NCI-H1417 (cell line): Measurements from ENCODE around the gene SDHAF2.
A peak's percentile ranks its signal among the peaks of the same experiment; 100 is the strongest.
"Not testable (repeated sequence)": the region's sequence is repeated elsewhere in the genome, so short reads cannot be mapped to it uniquely, and the experiment has no call there.

Source experiments
- DNase-seq, 3 experiments: peaks; one replicate each; lab custom pipeline; 2025; lab: John Stamatoyannopoulos, UW

Gene SDHAF2

GRCh38 chr11:61429691-61430582 is at the start of gene SDHAF2, which contains the start of gene CPSF7:
TSS of gene SDHAF2 (plus strand) at chr11:61430124. CDS start at chr11:61430147, 23 bp downstream.
TSS of gene CPSF7 (minus strand) at chr11:61429975. CDS start at chr11:61429235, 740 bp downstream.
- peak; percentile 96 to 98 (median 97) for DNase-seq

DNA sequence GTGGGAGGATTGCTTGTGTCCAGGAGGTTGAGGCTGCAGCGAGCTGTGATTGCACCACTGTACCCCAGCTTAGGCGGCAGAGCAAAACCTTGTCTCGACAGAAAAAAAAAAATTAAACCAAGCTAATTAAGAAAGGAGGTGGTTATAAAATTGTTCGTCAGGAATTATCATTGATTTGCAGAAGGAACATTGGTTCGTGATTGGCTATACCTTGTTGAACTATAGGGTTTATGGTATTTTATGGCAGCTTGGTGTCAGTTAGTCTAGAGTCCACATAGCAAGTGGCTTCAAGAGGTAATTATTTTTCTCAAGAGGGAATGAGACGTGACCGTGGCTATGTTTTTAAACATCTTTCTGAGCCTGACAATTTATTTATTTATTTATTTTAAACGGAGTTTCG is 49.0 kb upstream of the SDHAF2 start:
- DNase-seq = peak in 1 of 3 experiments; percentile 29

- not testable (repeated sequence) for DNase-seq
Measured at GRCh38 chr11:61383859-61384258, 46.1 kb upstream of the SDHAF2 start.

GRCh38 chr11:61384271-61385242 is 45.4 kb upstream of the SDHAF2 start:
- DNase-seq = peak in 2 of 3 experiments; percentile 48 to 75

DNA sequence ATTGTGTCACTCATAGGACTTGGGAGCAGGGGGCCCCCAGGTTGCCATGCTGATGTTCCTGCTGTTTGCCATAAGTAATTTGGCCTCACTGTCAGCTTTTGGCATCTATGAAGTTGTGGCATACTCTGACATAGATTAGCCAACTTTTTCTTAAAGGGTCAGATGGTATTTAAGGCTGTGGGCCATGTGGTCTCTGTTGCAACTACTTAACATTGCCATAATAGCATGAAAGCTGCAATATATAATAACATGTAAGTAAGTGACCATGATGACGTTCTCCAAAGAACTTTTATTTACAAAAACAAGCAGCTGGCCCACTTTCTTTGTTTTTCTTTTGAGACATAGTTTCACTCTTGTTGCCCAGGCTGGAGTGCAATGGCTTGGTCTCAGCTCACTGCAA is 39.8 kb upstream of the SDHAF2 start:
- DNase-seq = no peak

DNA sequence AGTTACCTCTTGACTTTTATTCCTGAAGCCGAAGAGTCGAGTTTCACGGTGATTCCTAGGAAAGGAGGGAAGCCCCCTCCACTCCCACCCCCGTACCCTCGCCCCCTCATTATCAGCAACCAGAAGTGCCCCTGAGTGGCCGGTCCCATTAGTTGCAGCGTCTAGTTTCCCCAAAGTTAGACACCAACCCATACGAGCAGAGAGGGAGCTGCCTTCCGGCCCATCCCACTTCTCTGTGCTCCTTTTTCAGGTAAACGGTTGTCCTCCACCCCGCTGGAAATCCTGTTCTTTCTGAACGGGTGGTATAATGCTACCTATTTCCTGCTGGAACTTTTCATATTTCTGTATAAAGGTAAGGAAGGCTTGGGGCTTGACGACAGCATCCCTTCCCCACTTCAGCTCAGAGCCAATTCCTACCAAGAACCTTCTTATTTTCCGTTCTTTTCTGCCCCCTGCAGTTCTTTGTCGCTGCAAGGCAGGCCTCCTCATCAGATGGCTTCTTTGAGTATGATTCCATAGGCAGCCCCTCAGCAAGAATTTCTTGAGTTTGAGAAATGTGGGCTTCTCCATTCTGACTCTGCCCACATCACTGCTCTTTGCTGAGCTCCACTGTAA is 36.8 kb upstream of the SDHAF2 start:
- peak in 2 of 3 experiments; percentile 33 to 39 for DNase-seq

- DNase-seq = no peak
Measured at GRCh38 chr11:61401173-61401572, 28.8 kb upstream of the SDHAF2 start.

GRCh38 chr11:61401573-61401972 is 28.4 kb upstream of the SDHAF2 start:
- DNase-seq = no peak

GRCh38 chr11:61403658-61404057 is 26.3 kb upstream of the SDHAF2 start:
- no peak for DNase-seq

DNA sequence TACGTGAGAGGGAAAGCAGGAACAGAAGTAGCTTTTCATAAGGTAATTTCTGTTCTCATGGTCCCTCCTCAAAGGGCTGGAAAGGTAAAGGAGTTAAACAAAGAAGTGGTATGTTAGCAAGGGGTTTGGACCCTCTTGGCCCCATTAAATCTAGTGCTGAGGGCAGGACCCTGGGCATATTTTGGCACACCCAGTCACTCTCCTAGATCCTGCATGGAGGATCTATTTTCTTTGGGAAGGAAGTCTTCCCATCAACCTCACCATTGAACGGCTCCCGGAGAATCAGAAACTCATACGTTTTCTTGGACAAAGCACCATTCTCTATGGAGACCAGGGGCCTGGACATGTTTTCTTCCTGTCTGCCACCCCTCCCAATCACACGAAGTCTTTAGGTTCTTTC is 25.8 kb upstream of the SDHAF2 start:
- DNase-seq = no peak

- no peak for DNase-seq
Measured at GRCh38 chr11:61404641-61405040, 25.3 kb upstream of the SDHAF2 start.

- DNase-seq = no peak
Measured at GRCh38 chr11:61406067-61406466, 23.9 kb upstream of the SDHAF2 start.

DNA sequence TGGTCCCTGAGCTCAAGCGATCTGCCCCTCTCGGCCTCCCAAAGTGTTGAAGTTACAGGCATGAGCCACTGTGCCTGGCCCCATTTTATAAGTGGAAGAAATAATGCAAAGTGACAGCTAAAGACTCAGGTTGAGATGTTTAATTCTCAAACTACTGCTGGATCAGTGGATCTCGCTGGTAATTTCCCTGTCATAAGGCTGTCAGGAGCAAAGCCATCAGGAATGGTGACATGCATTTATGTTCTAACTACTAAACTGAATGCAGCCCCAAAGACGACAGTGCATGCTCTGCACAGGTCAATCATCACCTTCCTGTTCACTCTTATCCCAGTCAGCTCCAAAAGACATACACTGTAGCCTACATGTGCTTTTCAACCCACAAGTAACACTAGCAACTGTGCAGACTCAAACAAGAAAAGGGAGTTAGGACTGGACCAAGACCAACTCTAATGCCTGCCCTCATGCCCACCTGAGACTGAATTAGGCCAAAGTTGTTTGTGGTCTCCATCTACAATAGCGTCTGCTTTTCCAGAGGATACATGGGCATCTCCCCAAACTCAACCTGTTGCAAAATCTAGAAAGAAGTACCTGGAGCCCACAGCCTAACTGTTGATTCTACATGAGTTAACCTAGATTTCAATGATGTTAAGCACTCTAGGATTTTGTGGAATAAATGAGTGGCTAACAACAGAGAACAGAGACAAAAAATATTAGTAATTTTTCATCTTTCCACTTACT is 22.8 kb upstream of the SDHAF2 start:
- DNase-seq = no peak

DNA sequence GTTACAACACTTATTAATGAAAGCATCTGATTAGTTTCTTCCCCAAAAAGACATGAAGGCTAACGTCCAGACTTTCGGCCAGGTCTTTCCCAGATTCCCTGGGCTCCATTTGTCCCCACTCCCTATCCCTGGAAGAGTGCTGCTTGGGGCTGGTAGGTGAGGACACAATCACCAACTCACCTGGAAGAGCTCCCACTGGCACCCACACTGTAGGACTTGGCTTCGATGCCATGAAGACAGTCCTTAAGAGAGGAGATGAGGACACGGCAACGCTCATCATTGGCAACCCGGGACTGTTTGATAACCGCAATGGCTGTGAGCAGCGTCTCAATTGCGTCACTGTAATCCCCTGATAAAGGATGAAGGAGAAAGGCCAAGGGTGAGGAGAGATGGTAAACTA is 18.3 kb upstream of the SDHAF2 start:
- no peak for DNase-seq

DNA sequence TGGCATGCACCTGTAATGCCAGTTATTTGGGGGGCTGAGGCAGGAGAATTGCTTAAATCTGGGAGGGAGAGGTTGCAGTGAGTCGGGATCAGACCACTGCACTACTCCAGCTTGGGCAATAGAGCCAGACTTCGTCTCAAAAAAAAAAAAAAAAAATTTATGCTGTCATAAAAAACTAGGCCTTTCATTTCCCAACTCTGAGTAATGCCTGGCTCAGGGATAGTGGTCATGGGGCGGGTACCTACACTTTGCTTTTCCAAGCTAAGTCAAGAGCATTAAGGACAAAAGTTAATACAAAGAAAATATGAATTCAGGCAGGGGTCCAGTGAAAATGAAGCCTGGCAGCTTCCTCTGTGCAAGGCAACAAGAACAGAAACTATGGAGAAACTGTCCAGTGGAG is 16.4 kb upstream of the SDHAF2 start:
- no peak for DNase-seq

- no peak for DNase-seq
Measured at GRCh38 chr11:61414547-61414946, 15.4 kb upstream of the SDHAF2 start.

- DNase-seq = no peak
Measured at GRCh38 chr11:61415381-61415780, 14.5 kb upstream of the SDHAF2 start.

- no peak for DNase-seq
Measured at GRCh38 chr11:61416941-61417340, 13.0 kb upstream of the SDHAF2 start.

DNA sequence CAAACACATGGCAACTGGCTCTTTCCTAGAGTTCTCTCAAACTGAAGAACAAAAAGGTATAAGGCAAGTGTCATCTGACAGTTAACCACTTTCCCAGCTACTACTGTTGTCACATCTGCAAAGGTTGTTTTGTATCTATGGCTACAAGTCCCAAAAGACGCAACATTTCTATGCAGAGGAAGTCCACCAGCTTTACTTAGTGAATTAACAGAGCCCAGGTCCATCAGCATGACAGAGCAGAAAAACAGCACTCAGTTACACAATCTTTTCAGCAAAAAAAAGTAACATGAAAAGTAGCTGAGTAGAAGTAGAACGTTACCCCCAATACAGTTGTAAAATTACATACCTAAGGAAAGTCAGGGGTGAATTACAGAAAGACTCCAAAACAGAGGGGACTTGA is 12.3 kb upstream of the SDHAF2 start:
- DNase-seq = no peak

DNA sequence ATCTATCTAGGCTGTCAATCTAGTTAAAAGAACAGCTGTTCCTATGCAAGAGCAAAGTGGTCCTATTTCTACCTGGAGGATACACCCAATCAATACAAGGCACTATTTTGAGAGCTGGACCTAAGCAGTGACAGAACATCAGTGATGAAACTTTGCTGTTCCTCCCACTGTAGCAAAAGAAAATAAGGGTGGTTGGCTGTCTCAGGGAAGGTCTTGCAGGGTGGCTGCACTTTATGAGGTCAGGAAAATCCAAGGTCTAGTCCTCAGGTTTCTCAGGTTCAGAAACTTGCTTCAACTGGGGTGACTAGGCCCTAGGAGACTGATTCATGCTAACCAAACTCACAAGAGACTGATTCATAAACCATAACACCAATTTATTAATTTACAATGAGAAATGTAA is 11.8 kb upstream of the SDHAF2 start:
- DNase-seq = no peak

- DNase-seq = no peak
Measured at GRCh38 chr11:61422226-61422625, 7.7 kb upstream of the SDHAF2 start.
